Lower leg skin (tissue), 4 donors: ENCODE measurements around the gene CD207. TPM values are rescaled to one million over a fixed set of nuclear protein-coding genes. Genes with fewer than 3 reads are reported as not detected.

Source experiments
- DNase-seq, 2 donors: peaks; one replicate each; pipeline ENCODE4 v3.0.0-alpha.2; 2019; ENCODE audit warnings: low spot score in 2 of 2
- H3K4me3 ChIP-seq: fragments of 200-600 bp; sonication (generic); 2 replicates; pipeline ENCODE4 v1.5.1; 2017; ENCODE audit warnings: mild to moderate bottlenecking, low read depth; ENCODE audit not compliant: poor library complexity, severe bottlenecking
- CTCF ChIP-seq, 3 donors: fragments of 450-650 bp; IDR thresholded peaks; one replicate each; pipeline ENCODE4 v1.5.1; 2016; ENCODE audit warnings: antibody characterized with exemption in 3 of 3, mild to moderate bottlenecking in 3 of 3, moderate library complexity in 2 of 3
- POLR2A ChIP-seq, 2 donors: fragments of 450-650 bp; IDR thresholded peaks; one replicate each; pipeline ENCODE4 v1.6.1; 2016 to 2017; ENCODE audit warnings: antibody characterized with exemption in 2 of 2, mild to moderate bottlenecking in 1 of 2, moderate library complexity in 1 of 2
- WGBS, 2 donors: methylation state at CpG; one replicate each; pipeline ENCODE4 v1.1.5; 2018; 5-methylcytosine and 5-hydroxymethylcytosine counted together
- intact Hi-C: fragments of 100-400 bp; cut with DNase I; formaldehyde crosslinking; loops from one replicate; pipeline ENCODE4 v1.15.0; 2023; ENCODE audit warnings: low total_unique reads
- total RNA-seq, 4 donors: library from RNA; depleted of rRNA; stranded (reverse); fragments of >200 nt; gene quantifications; one replicate each; pipeline ENCODE4 v1.1.0, GENCODE V29; 2016

The CD207 gene
- total RNA-seq, 4 donors from 2014 or later, result 26.8 to 57.6 (median 39.4) TPM

GRCh38 chr2:70851704-70852103 is 16.1 kb upstream of the CD207 start:
- intact Hi-C loops, result no loop called here
- DNase-seq, result no peak
- TF ChIP-seq POLR2A (IDR thresholded peaks at IDR 0.05), result no peak
- no peak for TF ChIP-seq CTCF (IDR thresholded peaks at IDR 0.05)

GRCh38 chr2:70850925-70851324 is 15.3 kb upstream of the CD207 start:
- DNase-seq, result no peak
- 33 to 54% methylated on average over 2 of the region's 2 CpGs for WGBS, 2 donors

More at GRCh38 chr2:70851704-70852103, 16.1 kb upstream of the CD207 start:
- H3K4me3 ChIP-seq, result no peak overlapping the region
- WGBS, 2 donors, result 59% methylated on average over 4 of the region's 4 CpGs

GRCh38 chr2:70842401-70842800 is 6.8 kb upstream of the CD207 start:
- intact Hi-C loops, result no loop called here
- WGBS, 2 donors, result 85 to 87% methylated on average over 7 of the region's 7 CpGs
- no peak overlapping the region for H3K4me3 ChIP-seq
- no peak for DNase-seq
- TF ChIP-seq POLR2A (IDR thresholded peaks at IDR 0.05), result no peak
- TF ChIP-seq CTCF (IDR thresholded peaks at IDR 0.05), result no peak

More at GRCh38 chr2:70850925-70851324, 15.3 kb upstream of the CD207 start:
- no peak overlapping the region for H3K4me3 ChIP-seq
- intact Hi-C loops, result no loop called here
- no peak for TF ChIP-seq CTCF (IDR thresholded peaks at IDR 0.05)
- no peak for TF ChIP-seq POLR2A (IDR thresholded peaks at IDR 0.05)

- no peak overlapping the region for H3K4me3 ChIP-seq
- intact Hi-C loops, result no loop called here
- WGBS, 2 donors, result 77 to 84% methylated on average over 10 of the region's 10 CpGs
- TF ChIP-seq CTCF (IDR thresholded peaks at IDR 0.05), result no peak
- TF ChIP-seq POLR2A (IDR thresholded peaks at IDR 0.05), result no peak
- peak in 1 of 2 donors; percentile 9 for DNase-seq
These were observed 2.6 kb upstream of the CD207 start for GRCh38 chr2:70837980-70838925.

- no peak for TF ChIP-seq CTCF (IDR thresholded peaks at IDR 0.05)
- no peak for TF ChIP-seq POLR2A (IDR thresholded peaks at IDR 0.05)
- DNase-seq, result no peak
- no peak overlapping the region for H3K4me3 ChIP-seq
- 73 to 76% methylated on average over 4 of the region's 4 CpGs for WGBS, 2 donors
- intact Hi-C loops, result no loop called here
These were observed 735 bp downstream of the CD207 start for GRCh38 chr2:70834881-70835280.
